Trophoblast cell (in vitro differentiated cells and primary cell): ENCODE results near the gene PDC.

Source experiments
- DNase-seq, 2 donors: peaks; one replicate each; pipeline ENCODE4 v3.0.0-alpha.2; 2016
- H2AFZ ChIP-seq: 2 replicates; pipeline ENCODE4 v1.6.1; 2013; ENCODE audit warnings: low read length, moderate library complexity, mild to moderate bottlenecking; ENCODE audit not compliant: insufficient read depth, poor library complexity
- H2AK5ac ChIP-seq: 2 replicates; pipeline ENCODE4 v1.6.1; 2013; ENCODE audit warnings: mild to moderate bottlenecking, low read length
- H2BK120ac ChIP-seq: 2 replicates; pipeline ENCODE4 v1.6.1; 2013; ENCODE audit warnings: low read length, mild to moderate bottlenecking, moderate library complexity; ENCODE audit not compliant: insufficient read depth, poor library complexity
- H2BK12ac ChIP-seq: 2 replicates; pipeline ENCODE4 v1.6.1; 2013; ENCODE audit warnings: mild to moderate bottlenecking, low read length, moderate library complexity
- H2BK5ac ChIP-seq: 2 replicates; pipeline ENCODE4 v1.6.1; 2013; ENCODE audit warnings: low read length, low read depth, moderate library complexity, mild to moderate bottlenecking; ENCODE audit not compliant: poor library complexity
- H3K14ac ChIP-seq: 2 replicates; pipeline ENCODE4 v1.6.1; 2013; ENCODE audit warnings: mild to moderate bottlenecking, low read length
- H3K18ac ChIP-seq: 2 replicates; pipeline ENCODE4 v1.6.1; 2013; ENCODE audit warnings: mild to moderate bottlenecking, low read length
- H3K23ac ChIP-seq: 2 replicates; pipeline ENCODE4 v1.6.1; 2013; ENCODE audit warnings: low read length
- H3K27ac ChIP-seq: 2 replicates; pipeline ENCODE4 v1.5.1; 2013; ENCODE audit warnings: low read depth, mild to moderate bottlenecking, inconsistent platforms, low read length, moderate library complexity
- H3K27me3 ChIP-seq: 2 replicates; pipeline ENCODE4 v1.6.1; 2013; ENCODE audit warnings: inconsistent platforms, mild to moderate bottlenecking, low read length, moderate library complexity; ENCODE audit not compliant: insufficient read depth
- H3K36me3 ChIP-seq, 2 experiments: 1 replicate in 1 of 2; 2 replicates in 1 of 2; pipeline ENCODE4 v1.6.1; 2013; ENCODE audit warnings: low read length in 2 of 2, mild to moderate bottlenecking in 2 of 2, moderate library complexity in 1 of 2; ENCODE audit not compliant: insufficient read depth in 2 of 2, control insufficient read depth in 1 of 2
- H3K4ac ChIP-seq: 2 replicates; pipeline ENCODE4 v1.6.1; 2013; ENCODE audit warnings: low read depth, mild to moderate bottlenecking, low read length, moderate library complexity
- H3K4me1 ChIP-seq, 2 experiments: 1 replicate in 1 of 2; 2 replicates in 1 of 2; pipeline ENCODE4 v1.6.1; 2013; ENCODE audit warnings: low read length in 2 of 2, mild to moderate bottlenecking in 2 of 2, moderate library complexity in 1 of 2; ENCODE audit not compliant: insufficient read depth in 2 of 2, control insufficient read depth in 1 of 2
- H3K4me2 ChIP-seq: 2 replicates; pipeline ENCODE4 v1.6.1; 2013; ENCODE audit warnings: inconsistent platforms, mild to moderate bottlenecking, low read length, moderate library complexity
- H3K4me3 ChIP-seq: 2 replicates; pipeline ENCODE4 v1.5.1; 2013; ENCODE audit warnings: mild to moderate bottlenecking, low read depth, low read length, inconsistent platforms
- H3K79me1 ChIP-seq: one replicate; pipeline ENCODE4 v1.6.1; 2013; ENCODE audit warnings: low read length
- H3K79me2 ChIP-seq: 2 replicates; pipeline ENCODE4 v1.6.1; 2013; ENCODE audit warnings: low read length, mild to moderate bottlenecking; ENCODE audit not compliant: control insufficient read depth, insufficient read depth, poor library complexity
- H3K9ac ChIP-seq: 2 replicates; pipeline ENCODE4 v1.6.1; 2013; ENCODE audit warnings: mild to moderate bottlenecking, low read length
- H3K9me3 ChIP-seq: 2 replicates; pipeline ENCODE4 v1.6.1; 2013; ENCODE audit warnings: low read depth, mild to moderate bottlenecking, control low read depth, inconsistent platforms, low read length; ENCODE audit not compliant: insufficient read depth
- H4K12ac ChIP-seq: 2 replicates; pipeline ENCODE4 v1.6.1; 2013; ENCODE audit warnings: low read depth, mild to moderate bottlenecking, low read length, moderate library complexity
- H4K8ac ChIP-seq: 2 replicates; pipeline ENCODE4 v1.6.1; 2013; ENCODE audit warnings: low read depth, mild to moderate bottlenecking, low read length, moderate library complexity
- H4K91ac ChIP-seq: one replicate; pipeline ENCODE4 v1.6.1; 2013; ENCODE audit warnings: low read depth, mild to moderate bottlenecking, low read length, moderate library complexity
- WGBS: extraction: QIAGEN DNeasy Blood & Tissue Kit; methylation state at CpG from one replicate; pipeline ENCODE4 v1.1.7; 2013; ENCODE audit warnings: missing lambda C conversion rate; ENCODE audit not compliant: insufficient read length, insufficient coverage; ENCODE audit errors: extremely low coverage; 5-methylcytosine and 5-hydroxymethylcytosine counted together

Gene PDC

DNA sequence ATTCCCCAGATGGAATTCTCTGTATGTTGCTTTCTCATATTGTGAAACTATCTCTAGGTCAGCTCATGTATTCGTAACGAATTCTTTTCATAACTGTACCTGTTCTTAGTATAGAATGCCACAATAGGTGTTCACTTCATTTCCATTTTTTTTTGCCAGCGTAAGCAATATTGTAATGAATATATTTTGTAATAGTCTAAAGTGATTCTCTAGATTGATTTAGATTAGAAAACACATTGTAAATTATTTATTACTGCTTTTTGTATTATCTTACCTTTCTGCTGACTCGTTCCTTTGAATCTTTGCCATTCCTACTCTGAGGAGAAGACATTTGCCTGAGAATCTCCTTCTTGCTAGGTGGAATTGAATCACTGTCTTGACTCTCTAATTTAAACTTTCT is 14.8 kb downstream of the PDC start:
- Histone ChIP-seq H3K4me1 (no peaks in the 10 kb centered on the region), H3K4me3 (no peak overlapping the region), H3K79me1 (no peaks in the 10 kb centered on the region), H4K91ac (no peak overlapping the region), H3K79me2 (no peaks in the 10 kb centered on the region), H3K27ac (no peak overlapping the region), H3K18ac (no peak overlapping the region), H2BK5ac (no peak overlapping the region), H2AK5ac (no peak overlapping the region), H4K8ac (no peak overlapping the region), H3K4ac (no peak overlapping the region), H3K36me3 (no peaks in the 10 kb centered on the region), H4K12ac (no peak overlapping the region), H2BK12ac (no peak overlapping the region), H3K4me2 (no peak overlapping the region), H2BK120ac (no peak overlapping the region), H3K27me3 (no peaks in the 10 kb centered on the region), H3K9me3 (no peaks in the 10 kb centered on the region), H2AFZ (no peak overlapping the region), H3K14ac (no peak overlapping the region), H3K23ac (no peak overlapping the region), H3K9ac (no peak overlapping the region)
- no CpG with 5 or more reads among the region's 4 CpGs for WGBS
- DNase-seq: peak; percentile 20 to 87

DNA sequence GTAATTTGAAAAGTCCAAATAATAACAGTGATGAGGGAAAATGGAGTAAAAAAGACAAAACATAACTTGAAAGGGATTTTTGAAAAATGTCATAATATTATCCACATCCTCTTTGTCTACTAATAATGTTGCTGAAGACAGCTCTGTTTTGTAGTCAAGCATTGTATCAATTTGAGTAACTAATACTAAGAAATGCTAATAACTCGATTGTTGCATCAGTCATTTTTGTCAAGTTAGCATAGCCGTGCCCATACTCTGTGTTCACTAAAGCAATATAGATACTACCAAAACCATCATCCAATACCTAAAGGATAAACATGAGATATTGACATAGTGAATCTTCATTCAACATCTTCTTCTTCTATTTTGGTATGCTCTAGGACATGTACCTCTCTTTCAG is 17.3 kb downstream of the PDC start:
- Histone ChIP-seq H2BK5ac (no peak overlapping the region), H3K14ac (no peak overlapping the region), H2AFZ (no peak overlapping the region), H2BK12ac (no peak overlapping the region), H3K9ac (no peak overlapping the region), H2AK5ac (no peak overlapping the region), H3K4me3 (no peak overlapping the region), H3K4ac (no peak overlapping the region), H2BK120ac (no peak overlapping the region), H4K91ac (no peak overlapping the region), H3K79me1 (no peaks in the 10 kb centered on the region), H3K36me3 (no peaks in the 10 kb centered on the region), H3K79me2 (no peaks in the 10 kb centered on the region), H3K18ac (no peak overlapping the region), H3K27me3 (no peaks in the 10 kb centered on the region), H4K8ac (no peak overlapping the region), H3K4me1 (no peaks in the 10 kb centered on the region), H3K23ac (no peak overlapping the region), H3K9me3 (no peaks in the 10 kb centered on the region), H3K4me2 (no peak overlapping the region), H4K12ac (no peak overlapping the region), H3K27ac (no peak overlapping the region)
- no peak for DNase-seq
- WGBS: no CpG with 5 or more reads among the region's 2 CpGs

DNA sequence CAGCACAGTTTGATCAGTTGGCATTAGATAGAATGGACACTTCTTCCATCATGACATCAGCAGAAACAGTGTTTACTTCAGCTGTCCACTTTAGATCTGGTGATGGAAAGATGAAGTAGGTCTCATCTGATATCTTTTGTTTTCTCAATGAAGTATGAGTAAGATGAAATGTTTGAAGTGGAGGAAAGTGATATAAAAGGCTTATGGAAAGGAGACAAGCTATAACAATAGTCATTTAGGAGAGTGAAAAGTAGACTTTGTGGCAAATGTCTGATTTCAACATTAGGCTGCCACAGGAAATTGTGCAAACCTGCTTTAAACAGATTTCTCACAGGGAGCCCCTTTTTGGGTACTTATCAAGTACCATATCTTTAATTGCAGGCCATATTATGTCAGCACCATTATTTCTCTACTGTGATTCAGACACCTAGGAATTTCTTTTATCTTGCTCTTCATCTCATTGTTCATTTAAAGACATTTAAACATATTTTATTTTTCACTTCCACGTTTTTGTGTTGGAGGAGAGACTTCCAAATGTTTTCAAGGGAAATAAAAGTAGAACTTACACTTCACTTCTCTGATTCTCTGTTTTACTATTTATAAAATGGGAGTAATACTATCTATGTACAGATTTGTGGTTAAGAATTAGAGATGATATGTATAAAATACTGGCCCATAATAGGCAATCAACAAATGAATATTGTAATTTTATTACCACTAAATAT is 18.1 kb downstream of the PDC start:
- Histone ChIP-seq H2BK120ac (no peak overlapping the region), H3K4me1 (no peaks in the 10 kb centered on the region)
- no CpG with 5 or more reads among the region's 1 CpG for WGBS

GRCh38 chr1:186440584-186440983 is 20.3 kb downstream of the PDC start:
- Histone ChIP-seq H3K36me3 (no peaks in the 10 kb centered on the region), H3K4ac (no peak overlapping the region), H3K27me3 (no peaks in the 10 kb centered on the region), H3K4me1 (no peaks in the 10 kb centered on the region), H3K23ac (no peak overlapping the region), H3K18ac (no peak overlapping the region), H2AK5ac (no peak overlapping the region), H3K27ac (no peak overlapping the region), H2BK120ac (no peak overlapping the region), H3K9me3 (no peaks in the 10 kb centered on the region), H3K9ac (no peak overlapping the region), H4K12ac (no peak overlapping the region), H2AFZ (no peak overlapping the region), H3K4me3 (no peak overlapping the region), H4K8ac (no peak overlapping the region), H3K79me1 (no peaks in the 10 kb centered on the region), H4K91ac (no peak overlapping the region), H3K14ac (no peak overlapping the region), H3K79me2 (no peaks in the 10 kb centered on the region), H2BK5ac (no peak overlapping the region), H2BK12ac (no peak overlapping the region), H3K4me2 (no peak overlapping the region)
- no CpG with 5 or more reads among the region's 3 CpGs for WGBS
- no peak for DNase-seq

More for the DNA sequence above, 18.1 kb downstream of the PDC start:
- peak in 1 of 2 donors; percentile 43 for DNase-seq
- Histone ChIP-seq H3K9me3 (no peaks in the 10 kb centered on the region), H3K36me3 (no peaks in the 10 kb centered on the region), H3K23ac (no peak overlapping the region), H2AK5ac (no peak overlapping the region), H3K18ac (no peak overlapping the region), H2AFZ (no peak overlapping the region), H4K91ac (no peak overlapping the region), H3K4ac (no peak overlapping the region), H3K79me1 (no peaks in the 10 kb centered on the region), H3K4me3 (no peak overlapping the region), H3K27ac (no peak overlapping the region), H2BK12ac (no peak overlapping the region), H4K12ac (no peak overlapping the region), H3K14ac (no peak overlapping the region), H3K79me2 (no peaks in the 10 kb centered on the region), H3K27me3 (no peaks in the 10 kb centered on the region), H2BK5ac (no peak overlapping the region), H3K4me2 (no peak overlapping the region), H4K8ac (no peak overlapping the region), H3K9ac (no peak overlapping the region)
